GM18502 (cell line): ENCODE data around the gene TEDC2.

Experiments
- ATAC-seq: cut with Tn5 transposase; IDR thresholded peaks from one replicate; pipeline ENCODE4 v1.9.1; 2021; ENCODE audit warnings: mild to moderate bottlenecking; ENCODE audit not compliant: unreplicated experiment, poor library complexity

TEDC2 gene

DNA sequence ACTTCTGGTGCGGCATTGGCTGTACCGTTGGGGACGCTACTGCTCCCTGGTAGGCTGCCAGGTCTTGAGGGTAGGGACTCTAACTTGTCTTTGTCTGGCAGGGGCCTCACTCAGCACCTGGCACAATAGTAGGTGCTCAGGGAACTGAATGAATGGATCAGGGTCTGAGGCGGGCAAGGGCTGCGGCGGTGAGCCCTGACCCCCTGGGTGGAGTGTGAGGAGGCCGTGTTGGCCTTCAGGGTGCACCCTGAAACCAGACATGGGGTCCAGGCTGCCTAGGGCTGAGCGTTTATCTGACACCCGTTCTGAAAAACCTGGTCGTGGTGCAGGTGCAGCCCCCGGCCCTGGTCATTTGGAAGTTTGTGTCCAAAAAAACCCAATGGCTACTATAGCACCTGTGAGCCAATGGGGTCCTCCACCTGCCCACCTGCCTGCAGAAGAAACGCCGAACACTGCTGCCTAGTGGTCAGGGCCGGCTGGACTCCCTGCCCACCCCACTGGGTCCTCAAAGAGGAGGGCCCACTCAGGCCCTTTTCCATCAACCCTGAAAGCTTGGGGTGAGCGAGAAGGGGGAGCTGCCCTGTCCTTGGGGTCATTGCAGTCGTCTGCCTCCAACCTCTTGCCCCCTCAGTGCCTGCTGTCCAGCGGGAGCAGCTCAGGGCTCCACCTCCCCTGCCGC lies 49.0 kb downstream of the TEDC2 start:
- no peak for ATAC-seq

DNA sequence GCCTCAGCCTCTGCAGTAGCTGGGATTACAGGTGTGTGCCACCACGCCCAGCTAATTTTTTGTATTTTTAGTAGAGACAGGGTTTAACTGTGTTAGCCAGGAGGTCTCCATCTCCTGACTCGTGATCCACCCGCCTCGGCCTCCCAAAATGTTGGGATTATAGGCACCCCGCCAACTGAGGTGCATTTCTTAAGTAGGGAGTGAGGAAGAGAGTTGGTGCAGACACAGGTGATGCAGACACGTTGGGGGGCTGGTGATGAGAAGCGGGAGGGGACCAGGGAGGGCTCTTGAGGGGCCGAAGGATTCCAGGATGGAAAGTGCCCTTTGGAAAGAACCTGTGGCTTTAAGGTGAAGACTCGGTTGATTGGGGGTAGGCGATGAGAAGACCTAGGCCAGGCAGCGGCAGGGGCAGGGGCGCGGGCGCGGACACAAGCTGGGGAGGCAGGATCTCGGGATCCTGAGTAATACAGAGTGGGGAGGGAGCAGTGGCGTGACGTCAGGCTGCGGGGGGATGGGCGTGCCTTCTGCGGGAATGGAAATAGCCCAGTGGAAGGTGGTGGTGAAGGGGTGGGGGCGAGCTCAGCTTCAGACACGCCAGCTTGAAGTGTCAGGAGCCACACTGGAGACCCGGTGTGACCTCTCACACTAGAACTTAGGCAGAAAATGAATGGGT lies 51.4 kb downstream of the TEDC2 start:
- no peak for ATAC-seq

DNA sequence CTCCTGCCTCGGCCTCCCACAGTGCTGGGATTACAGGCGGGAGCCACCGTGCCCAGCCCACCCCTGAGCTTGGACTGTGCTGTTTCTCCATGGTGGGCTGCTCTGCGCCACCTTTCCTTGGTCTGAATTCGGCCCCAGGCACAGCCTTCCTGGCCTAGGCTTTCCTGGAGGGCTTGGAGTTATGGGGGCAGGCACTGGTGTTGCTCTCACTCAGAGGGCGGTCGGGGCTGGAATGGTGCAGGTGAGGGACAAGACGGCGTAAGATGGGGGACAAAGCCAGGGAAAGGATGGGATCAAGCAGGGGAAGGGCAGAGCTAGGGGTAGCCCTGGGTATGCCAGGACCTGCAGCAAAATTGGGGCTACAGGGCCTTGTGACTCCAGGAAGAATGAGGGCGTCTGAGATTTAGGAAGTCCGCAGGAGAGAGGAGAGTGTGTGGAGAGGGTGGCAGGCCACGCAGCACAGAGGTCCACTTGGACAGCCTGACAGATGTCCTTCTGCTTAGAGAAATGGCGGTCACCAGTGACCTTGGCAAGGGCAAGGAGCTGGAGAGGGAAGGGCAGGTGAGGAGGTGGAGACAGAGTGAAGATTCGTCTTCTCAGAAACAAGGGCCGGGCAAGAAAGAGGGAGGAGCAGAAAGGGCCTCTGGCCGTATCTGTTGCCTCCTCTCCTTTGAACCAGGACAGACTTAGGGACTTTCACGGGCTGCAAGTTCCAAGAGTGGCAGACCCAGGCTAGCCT lies 52.3 kb downstream of the TEDC2 start:
- no peak for ATAC-seq

DNA sequence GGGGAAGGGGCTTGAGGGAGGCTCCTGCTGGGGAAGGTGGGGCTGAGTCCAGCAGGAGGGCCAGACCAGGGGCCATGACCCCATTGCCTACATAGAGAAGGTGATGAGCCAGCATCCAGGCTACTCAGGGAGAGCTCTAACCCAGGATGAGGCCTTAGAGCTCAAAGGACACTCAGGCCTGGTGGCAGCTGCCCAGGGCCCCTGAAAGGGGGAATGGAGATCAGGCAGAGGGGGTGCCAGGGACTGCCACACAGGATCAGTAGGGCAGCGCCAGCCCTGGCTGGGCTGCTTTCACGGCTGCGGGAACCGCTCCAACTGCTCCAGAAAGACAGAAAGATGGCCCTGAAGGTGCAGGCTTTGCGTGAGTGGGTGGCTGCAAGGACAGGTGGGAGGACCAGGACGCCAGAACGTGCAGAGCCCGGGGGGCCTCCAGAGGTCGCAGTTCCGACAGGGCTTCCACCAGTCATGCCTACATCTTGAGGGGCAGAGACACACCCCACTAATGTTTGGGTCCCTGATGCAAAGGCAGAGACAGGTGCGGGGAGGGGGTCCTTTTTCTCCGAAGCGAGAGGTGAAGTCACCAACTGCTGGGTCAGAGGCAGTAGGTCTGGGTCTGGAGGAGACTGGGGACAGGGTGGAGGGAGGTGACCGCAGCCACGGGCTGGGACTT lies 53.0 kb downstream of the TEDC2 start:
- no peak for ATAC-seq

DNA sequence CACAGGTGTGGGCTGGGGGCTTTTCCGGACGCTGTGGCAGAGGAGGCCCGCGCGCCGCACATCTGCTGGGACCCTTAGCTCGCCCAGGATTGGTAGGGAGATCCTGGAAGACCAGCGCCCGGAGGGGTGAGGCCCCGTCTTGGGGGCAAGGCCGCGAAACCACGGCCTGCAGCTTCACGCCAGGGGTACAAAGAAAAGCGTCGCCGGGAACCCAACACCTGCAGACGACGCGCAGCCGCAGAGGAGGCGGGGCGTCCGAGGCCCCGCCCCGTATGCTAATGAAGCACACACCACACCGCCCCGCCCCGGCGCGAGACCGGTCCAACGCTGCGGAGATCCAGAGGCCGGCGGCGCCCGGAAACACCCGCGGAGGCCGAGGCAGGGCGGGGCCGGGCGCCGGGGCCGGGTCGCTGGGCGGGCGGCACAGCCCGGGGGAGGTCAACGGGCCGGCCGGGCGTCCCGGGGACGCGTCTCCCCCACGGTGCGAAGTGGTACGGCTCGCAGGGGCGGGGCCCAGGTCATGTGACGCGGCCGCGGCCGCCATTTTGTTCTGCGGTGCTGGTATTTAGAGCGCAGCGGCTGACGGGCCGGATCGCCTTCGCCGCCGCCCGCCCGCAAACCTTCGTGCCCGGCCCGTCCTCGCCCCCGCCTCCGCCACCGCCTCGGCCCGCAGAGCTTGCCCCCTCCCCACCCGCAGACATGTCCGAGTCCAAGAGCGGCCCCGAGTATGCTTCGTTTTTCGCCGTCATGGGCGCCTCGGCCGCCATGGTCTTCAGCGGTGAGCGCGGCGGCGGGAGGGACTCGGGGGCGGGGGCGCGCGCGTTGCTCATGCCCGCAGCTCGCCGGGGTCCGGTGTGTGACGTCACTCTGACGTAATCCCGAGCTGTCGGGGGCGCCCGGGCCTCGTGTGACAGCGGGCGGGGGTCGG lies 53.8 kb downstream of the TEDC2 start, which contains the start of gene ATP6V0C:
Gene ATP6V0C, plus strand, starts transcription at position 548 of the 928 bp plus-strand sequence. Its CDS starts 152 bp downstream, at position 700.
- peak; percentile 68 for ATAC-seq
